Spleen (tissue), 7 donors: ENCODE measurements around the gene SPATA32.

Source experiments
- CTCF ChIP-seq, 11 experiments: fragments of 200-600 bp in 7 of 11; fragments of 450-650 bp in 4 of 11; sonication (generic) in 4 of 11; IDR thresholded peaks in 8 of 11; conservative IDR thresholded peaks in 3 of 11; 1 replicate in 7 of 11; 2 replicates in 4 of 11; pipeline versions ENCODE4 v1.4.0 to v1.8.0; 2016 to 2021; ENCODE audit warnings: antibody characterized with exemption in 11 of 11, inconsistent platforms in 4 of 11, mild to moderate bottlenecking in 1 of 11
- POLR2A ChIP-seq, 3 donors: fragments of 450-650 bp; IDR thresholded peaks; one replicate each; pipeline ENCODE4 v1.5.1; 2017; ENCODE audit warnings: antibody characterized with exemption in 3 of 3, mild to moderate bottlenecking in 1 of 3
- donor health status: DM: no; HTN: no; CAD: no; lungs with moderate emphysema.
- donor health status: DM: no; HTN: no; CAD: no.
- donor health status: DM: no; HTN: no; CAD: no.

GRCh38 chr17:45311401-45311759 lies 49.5 kb upstream of the SPATA32 start:
- no peak for TF ChIP-seq POLR2A (IDR thresholded peaks at IDR 0.05)
- no peak for TF ChIP-seq CTCF (IDR thresholded peaks at IDR 0.05 in 8 of 11, conservative IDR thresholded peaks at IDR 0.05 in 3 of 11)
